Uterus (tissue), 2 donors: Measurements from ENCODE around the gene GRIP1.

Experiments
- CTCF ChIP-seq, 4 experiments: fragments of 200-600 bp in 2 of 4; fragments of 450-650 bp in 2 of 4; sonication (generic) in 2 of 4; IDR thresholded peaks; one replicate each; pipeline ENCODE4 v1.5.1; 2016 to 2019; ENCODE audit warnings: antibody characterized with exemption in 4 of 4, mild to moderate bottlenecking in 2 of 4, moderate library complexity in 1 of 4
- POLR2A ChIP-seq, 2 donors: fragments of 450-650 bp; IDR thresholded peaks; one replicate each; pipeline ENCODE4 v1.6.1; 2016; ENCODE audit warnings: antibody characterized with exemption in 2 of 2, mild to moderate bottlenecking in 1 of 2, moderate library complexity in 1 of 2

GRCh38 chr12:66697404-66697803, 18.5 kb upstream of the GRIP1 start:
- TF ChIP-seq CTCF (IDR thresholded peaks at IDR 0.05) (no peak), POLR2A (IDR thresholded peaks at IDR 0.05) (no peak)
